ENCODE measurements around the gene FXR2. TPM values are rescaled to one million over a fixed set of nuclear protein-coding genes. Genes with fewer than 3 reads are reported as not detected.

The FXR2 gene
- total and polyA plus RNA-seq, 10 of the 15 experiments (the other 5 are each of a cell fraction or from before 2014, with no cell fraction given): 1.6 to 33.3 (median 22.0) TPM

GRCh38 chr17:7548585-7549400, 65.9 kb downstream of the FXR2 start, which contains the start of gene TNFSF12:
Gene TNFSF12 (plus strand): TSS chr17:7549058. CDS start chr17:7549154, 96 bp downstream.
- H3K27me3 ChIP-seq (replicated peaks in 1 of 2; ENCODE audit: control insufficient read depth in 2 of 2, insufficient read depth in 2 of 2, low read length in 1 of 2): no peaks in the 10 kb centered on the region; a peak in 1 of 4 replicates
- no peak for DNase-seq (ENCODE audit: low read depth, low spot score)
- WGBS (ENCODE audit: insufficient coverage, insufficient replicate concordance, low lambda C conversion rate, missing lambda C conversion rate): under 1% methylated on average over 36 of the region's 65 CpGs
- no peak within 1 kb of the TSS for H3K27ac ChIP-seq (ENCODE audit: control insufficient read depth, insufficient read depth)
- peak within 1 kb of the TSS; percentile 71 for H3K9ac ChIP-seq (ENCODE audit: control insufficient read depth, insufficient read depth, low read length)
- no TSS peak for BruUV-seq (replicated peaks)
- in situ Hi-C loops (cut with MboI): no loop called here
- ChIA-PET CTCF (interaction anchor here (0.7 to 3.5 kb wide), 5 partner anchors 12 to 35 kb away, joined by 4 to 26 read pairs (median 14); partner anchors contain the start of gene MPDU1), SMC1A (ENCODE audit: uncharacterized antibody, unreplicated experiment) (interaction anchor here (1.4 to 2.3 kb wide), 2 partner anchors 12 to 26 kb away, joined by 3 to 7 read pairs; no protein-coding TSS in a partner anchor), RAD21 (ENCODE audit: unreplicated experiment) (interaction anchor here (0.6 to 1.2 kb wide), 4 partner anchors 12 to 513 kb away, joined by 3 to 5 read pairs (median 3); partner anchors contain the start of genes PLSCR3 and SLC16A13), POLR2A (interaction anchor here (0.6 to 2.3 kb wide), 4 partner anchors 10 to 23 kb away, joined by 3 to 8 read pairs (median 4); partner anchors contain the start of gene TNFSF13)
- intact Hi-C loops (cut with micrococcal nuclease; ENCODE audit: unreplicated experiment): no loop called here
- H3K79me2 ChIP-seq (ENCODE audit: control insufficient read depth, insufficient read depth, low read length): no peaks in the 10 kb centered on the region
- H3K4me1 ChIP-seq (ENCODE audit: control insufficient read depth, insufficient read depth, low read length): peaks cover 28% of the 10 kb centered on the region
- H3K4me3 ChIP-seq: peak within 1 kb of the TSS; percentile 70
- TF ChIP-seq LARP7 (IDR thresholded peaks at IDR 0.05) (0 out of 2 replicates have a peak, but pooled peaks have one; percentile 31), BHLHE40 (IDR thresholded peaks at IDR 0.05; ENCODE audit: borderline replicate concordance in 1 of 2, low read depth in 2 of 2, low read length in 1 of 2) (0 out of 4 replicates have a peak, but pooled peaks of 1 of the 2 experiments have one; percentile 16), FOS (IDR thresholded peaks at IDR 0.05; ENCODE audit: borderline replicate concordance, extremely low read depth, insufficient read length) (no peak), IKZF1 (conservative IDR thresholded peaks at IDR 0.05) (peak; percentile 44), GATAD2B (conservative IDR thresholded peaks at IDR 0.05; ENCODE audit: low read depth) (peak; percentile 55), TAF1 (IDR thresholded peaks at IDR 0.05; ENCODE audit: borderline replicate concordance, low read depth, low read length) (no peak), POLR2A (IDR thresholded peaks at IDR 0.05; ENCODE audit: low read depth, low read length) (peak; percentile 74), RUNX3 (IDR thresholded peaks at IDR 0.05; ENCODE audit: low read length) (peak; percentile 43), CTCF (IDR thresholded peaks at IDR 0.05 in 2 of 3, conservative IDR thresholded peaks at IDR 0.05 in 1 of 3; ENCODE audit: control insufficient read depth in 2 of 3, extremely low read depth in 1 of 3, insufficient read depth in 1 of 3, low read depth in 3 of 3, low read length in 3 of 3) (peak in 1 of 3 experiments; percentile 9; a peak in 1 of 6 replicates)
- peak within 1 kb of the TSS; percentile 88 for H2AFZ ChIP-seq (ENCODE audit: control insufficient read depth, low read depth, low read length)
- no peak for FAIRE-seq
- H4K20me1 ChIP-seq (ENCODE audit: control insufficient read depth, insufficient read depth): no peaks in the 10 kb centered on the region
- peak within 1 kb of the TSS; percentile 97 for H3K4me2 ChIP-seq (ENCODE audit: control insufficient read depth, insufficient read depth)
- H3K36me3 ChIP-seq (ENCODE audit: control insufficient read depth in 2 of 2, insufficient read depth in 2 of 2, low read length in 1 of 2): no peaks in the 10 kb centered on the region
- ATAC-seq: peak; percentile 73
- no peaks in the 10 kb centered on the region for H3K9me3 ChIP-seq (replicated peaks; ENCODE audit: control insufficient read depth, insufficient read depth, low read length)
